GM10266 (cell line): Measurements from ENCODE around the gene EGR2.

Source experiments
- DNase-seq: peaks from one replicate; pipeline ENCODE4 v3.0.0; 2012; ENCODE audit errors: extremely low spot score
- CTCF ChIP-seq: IDR thresholded peaks from 2 replicates; pipeline ENCODE4 v1.5.1; 2012; ENCODE audit warnings: mild to moderate bottlenecking, low read depth; ENCODE audit not compliant: control insufficient read depth, insufficient read depth; ENCODE audit errors: missing control alignments

Gene EGR2

DNA sequence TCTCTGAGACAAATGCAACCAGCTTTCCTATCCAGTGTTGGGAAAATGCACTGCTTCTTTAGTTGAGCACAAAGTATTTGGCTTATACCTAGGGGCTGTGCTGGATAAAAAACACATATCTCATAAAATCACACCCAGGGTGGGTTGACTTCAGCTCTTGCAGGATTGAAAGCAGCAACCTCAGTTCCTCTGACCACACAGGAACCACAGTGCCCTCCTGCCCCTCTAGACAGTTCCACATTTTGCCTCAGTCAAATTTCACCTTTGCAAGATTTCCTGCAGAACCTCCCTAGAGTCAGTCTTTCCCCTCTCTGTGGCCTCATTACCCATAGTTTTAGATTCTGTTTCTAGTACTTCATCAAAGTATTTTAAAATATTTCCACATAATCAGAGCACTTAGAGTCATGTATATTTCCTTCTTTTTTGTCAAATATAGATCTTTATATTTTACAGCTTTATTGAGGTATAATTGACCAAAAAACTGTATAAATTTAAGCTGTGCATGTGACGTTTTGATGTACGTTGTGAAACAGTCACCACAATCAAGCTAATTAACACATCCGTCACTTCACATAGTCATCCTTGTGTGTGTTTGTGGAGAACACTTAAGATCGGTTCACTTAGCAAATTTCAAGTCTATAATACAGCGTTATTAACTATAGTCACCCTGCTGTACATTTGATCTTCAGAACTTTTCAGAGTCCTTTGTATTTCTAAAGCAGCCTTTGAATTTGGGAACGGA, 37.0 kb upstream of the EGR2 start:
- no peak for TF ChIP-seq CTCF
- no peak for DNase-seq

DNA sequence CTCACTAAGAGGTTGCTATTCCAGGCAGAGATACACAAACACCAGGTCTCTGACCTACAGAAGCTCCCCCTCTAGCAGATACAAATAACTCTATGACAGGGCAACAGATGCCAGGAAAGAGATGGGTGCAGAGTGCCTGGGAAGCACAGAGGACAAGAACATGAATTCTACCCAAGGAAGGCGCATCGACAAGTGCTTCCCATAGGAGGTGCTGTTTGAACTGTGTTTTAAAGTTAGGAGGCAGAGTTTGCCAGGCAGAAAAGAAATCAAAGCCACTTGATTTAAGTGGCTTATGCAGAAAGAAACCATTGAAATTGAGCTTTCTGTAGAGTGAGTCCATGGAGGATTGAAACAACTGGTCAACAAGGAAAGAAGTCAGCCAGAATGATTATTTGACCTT, 35.3 kb upstream of the EGR2 start:
- no peak for DNase-seq
- peak; percentile 33 for TF ChIP-seq CTCF

- no peak for TF ChIP-seq CTCF
- no peak for DNase-seq
Measured at GRCh38 chr10:62850646-62851045, 34.5 kb upstream of the EGR2 start.

DNA sequence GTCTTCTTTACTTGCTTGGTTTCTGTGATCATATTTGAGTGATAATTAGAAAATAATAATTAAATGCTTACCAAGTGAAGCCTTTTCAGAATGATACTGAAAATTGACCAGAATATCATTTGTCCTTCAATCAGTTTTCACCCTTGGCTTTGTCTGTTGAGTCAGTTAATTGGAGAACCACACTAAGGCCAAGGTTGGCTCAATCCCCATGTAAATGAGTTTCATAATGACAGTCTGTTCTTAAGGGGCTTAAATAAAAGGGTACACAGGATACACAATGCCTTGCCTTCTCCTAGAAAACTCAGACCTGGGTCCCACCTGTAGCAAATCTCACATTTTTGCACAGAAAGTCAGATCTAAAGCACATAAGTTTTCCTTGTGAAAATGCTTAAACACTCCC, 31.3 kb upstream of the EGR2 start:
- no peak for TF ChIP-seq CTCF
- DNase-seq: no peak

GRCh38 chr10:62844280-62845011, 28.3 kb upstream of the EGR2 start:
- TF ChIP-seq CTCF: no peak
- DNase-seq: no peak

DNA sequence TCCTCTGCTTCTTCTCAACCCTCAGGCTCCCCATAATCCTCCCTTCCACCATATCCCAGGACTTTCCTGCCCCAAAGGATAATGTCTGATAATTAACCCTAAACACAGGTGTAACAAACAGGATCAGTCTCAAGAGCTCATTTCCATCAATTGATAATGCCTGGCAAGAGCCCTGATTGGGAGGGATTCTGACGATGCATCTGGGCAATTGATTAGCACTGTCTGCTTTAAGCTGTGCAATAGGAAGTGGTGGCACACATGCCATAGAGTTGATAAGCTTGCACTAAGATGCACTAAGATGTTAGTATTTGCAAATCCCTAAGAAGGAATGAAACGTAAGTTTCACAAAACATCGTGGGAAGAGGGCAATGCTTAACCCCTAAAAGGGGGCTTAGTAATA, 27.4 kb upstream of the EGR2 start:
- TF ChIP-seq CTCF: no peak
- no peak for DNase-seq

- DNase-seq: no peak
- no peak for TF ChIP-seq CTCF
Measured at GRCh38 chr10:62842983-62843382, 26.8 kb upstream of the EGR2 start.
